ENCODE results near the gene TSSC4. TPM values are rescaled to one million over a fixed set of nuclear protein-coding genes. Genes with fewer than 3 reads are reported as not detected.
"Not testable (repeated sequence)": the region's sequence is repeated elsewhere in the genome, so short reads cannot be mapped to it uniquely, and the experiment has no call there.

TSSC4 gene
- total RNA-seq, 1 experiment from 2014 or later, result 25.3 TPM

DNA sequence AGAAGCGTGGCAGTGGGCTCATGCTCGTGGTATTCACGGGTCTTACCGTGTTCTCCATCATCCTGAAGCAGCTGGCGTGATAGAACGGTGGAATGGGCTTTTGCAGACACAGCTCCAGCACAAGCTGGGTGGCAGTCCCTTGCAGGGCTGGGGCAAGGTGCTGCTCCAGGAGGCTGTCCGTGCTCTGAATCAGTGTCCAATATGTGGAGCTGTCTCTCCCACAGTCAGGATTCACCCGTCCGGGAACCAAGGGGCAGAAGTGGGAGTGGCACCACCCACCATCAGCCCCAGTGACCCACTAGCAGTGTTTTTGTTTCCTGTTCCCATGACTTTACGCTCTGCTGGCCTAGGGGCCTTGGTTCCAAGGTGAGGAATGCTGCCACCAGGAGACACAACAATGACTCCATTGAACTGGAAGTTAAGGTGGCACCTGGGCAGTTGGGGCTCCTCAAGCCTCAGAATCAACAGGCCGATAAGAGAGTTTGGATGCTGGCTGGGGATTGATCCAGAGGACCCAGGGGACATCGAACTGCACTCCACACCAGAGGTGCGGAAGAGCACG, 40.4 kb upstream of the TSSC4 start:
- H3K9me2 ChIP-seq (replicated peaks; ENCODE audit: insufficient read depth, low read length), result no peaks in the 10 kb centered on the region
- H2AFZ ChIP-seq (ENCODE audit: low read length), result no peak overlapping the region
- no peaks in the 10 kb centered on the region for H3K9me3 ChIP-seq (ENCODE audit: low read length)
- no peak overlapping the region for H3K4me3 ChIP-seq (ENCODE audit: low read length)
- no peaks in the 10 kb centered on the region for H3K4me1 ChIP-seq (ENCODE audit: low read length)
- no peaks in the 10 kb centered on the region for H3K27me3 ChIP-seq (ENCODE audit: low read length)
- no peak overlapping the region for H3K4me2 ChIP-seq (ENCODE audit: low read depth, low read length, poor library complexity, severe bottlenecking)
- no peaks in the 10 kb centered on the region for H3K36me3 ChIP-seq (ENCODE audit: insufficient read depth, low read length)
- H3K27ac ChIP-seq (ENCODE audit: low read length), result no peak overlapping the region
- H4K20me1 ChIP-seq (ENCODE audit: insufficient read depth, low read depth, low read length), result peaks cover 3% of the 10 kb centered on the region; the same call in 1 of the 2 replicates
- no peak for DNase-seq
- H3K79me2 ChIP-seq (ENCODE audit: low read length), result no peaks in the 10 kb centered on the region
- no peak overlapping the region for H3K9ac ChIP-seq (ENCODE audit: low read length)

DNA sequence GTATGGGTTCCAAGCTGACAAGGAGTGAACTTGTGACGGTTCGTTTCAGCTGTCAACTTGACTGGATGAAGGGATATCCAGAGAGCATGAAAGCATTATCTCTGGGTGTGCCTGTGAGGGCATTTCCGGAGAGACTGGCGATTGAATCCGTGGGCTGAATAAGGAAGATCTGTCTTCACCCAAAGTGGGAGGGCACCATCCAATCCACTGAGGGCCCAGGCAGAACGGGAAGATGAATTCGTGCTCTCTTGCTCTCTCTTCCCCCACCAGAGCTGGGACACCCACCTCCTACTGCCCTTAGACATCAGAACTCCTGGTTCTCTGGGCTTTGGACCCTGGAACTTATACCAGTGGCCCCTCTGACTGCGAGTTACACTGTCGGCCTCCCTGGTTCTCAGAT, 39.0 kb upstream of the TSSC4 start:
- Histone ChIP-seq H4K20me1 (ENCODE audit: insufficient read depth, low read depth, low read length) (peaks cover 3% of the 10 kb centered on the region; the same call in 1 of the 2 replicates), H3K4me2 (ENCODE audit: low read depth, low read length, poor library complexity, severe bottlenecking) (no peak overlapping the region), H3K27ac (ENCODE audit: low read length) (no peak overlapping the region), H3K4me1 (ENCODE audit: low read length) (no peaks in the 10 kb centered on the region), H3K4me3 (ENCODE audit: low read length) (no peak overlapping the region), H3K36me3 (ENCODE audit: insufficient read depth, low read length) (no peaks in the 10 kb centered on the region), H3K9me2 (replicated peaks; ENCODE audit: insufficient read depth, low read length) (no peaks in the 10 kb centered on the region), H3K79me2 (ENCODE audit: low read length) (no peaks in the 10 kb centered on the region), H2AFZ (ENCODE audit: low read length) (no peak overlapping the region), H3K9ac (ENCODE audit: low read length) (no peak overlapping the region), H3K9me3 (ENCODE audit: low read length) (no peaks in the 10 kb centered on the region), H3K27me3 (ENCODE audit: low read length) (no peaks in the 10 kb centered on the region)
- DNase-seq, result no peak

DNA sequence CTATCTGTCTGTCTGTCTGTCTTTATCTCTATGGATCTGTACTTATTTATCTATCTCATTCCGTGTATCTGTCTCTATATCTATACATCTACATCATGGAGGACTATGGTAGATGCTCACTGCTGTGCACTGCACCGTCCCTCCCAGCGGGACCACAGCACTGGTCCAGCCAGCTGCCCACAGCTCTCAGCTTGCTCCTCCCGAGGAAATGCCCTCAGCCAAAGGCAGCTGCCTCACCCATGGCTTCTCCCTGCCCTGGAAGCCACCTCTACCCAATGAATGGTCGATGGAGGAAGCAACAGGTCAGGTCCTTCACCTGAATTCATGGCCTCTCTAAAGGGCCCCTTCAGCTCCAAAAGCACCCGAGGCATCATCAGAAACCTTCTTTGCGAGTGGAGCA, 38.1 kb upstream of the TSSC4 start:
- no peak overlapping the region for H3K4me3 ChIP-seq (ENCODE audit: low read length)
- H3K27ac ChIP-seq (ENCODE audit: low read length), result no peak overlapping the region
- H3K4me2 ChIP-seq (ENCODE audit: low read depth, low read length, poor library complexity, severe bottlenecking), result no peak overlapping the region
- H3K27me3 ChIP-seq (ENCODE audit: low read length), result no peaks in the 10 kb centered on the region
- no peaks in the 10 kb centered on the region for H3K9me3 ChIP-seq (ENCODE audit: low read length)
- no peak for DNase-seq
- no peak overlapping the region for H3K9ac ChIP-seq (ENCODE audit: low read length)
- H3K9me2 ChIP-seq (replicated peaks; ENCODE audit: insufficient read depth, low read length), result no peaks in the 10 kb centered on the region
- no peaks in the 10 kb centered on the region for H3K79me2 ChIP-seq (ENCODE audit: low read length)
- H3K36me3 ChIP-seq (ENCODE audit: insufficient read depth, low read length), result no peaks in the 10 kb centered on the region
- H3K4me1 ChIP-seq (ENCODE audit: low read length), result no peaks in the 10 kb centered on the region
- H2AFZ ChIP-seq (ENCODE audit: low read length), result no peak overlapping the region
- peaks cover 6% of the 10 kb centered on the region; the same call in 1 of the 2 replicates for H4K20me1 ChIP-seq (ENCODE audit: insufficient read depth, low read depth, low read length)

DNA sequence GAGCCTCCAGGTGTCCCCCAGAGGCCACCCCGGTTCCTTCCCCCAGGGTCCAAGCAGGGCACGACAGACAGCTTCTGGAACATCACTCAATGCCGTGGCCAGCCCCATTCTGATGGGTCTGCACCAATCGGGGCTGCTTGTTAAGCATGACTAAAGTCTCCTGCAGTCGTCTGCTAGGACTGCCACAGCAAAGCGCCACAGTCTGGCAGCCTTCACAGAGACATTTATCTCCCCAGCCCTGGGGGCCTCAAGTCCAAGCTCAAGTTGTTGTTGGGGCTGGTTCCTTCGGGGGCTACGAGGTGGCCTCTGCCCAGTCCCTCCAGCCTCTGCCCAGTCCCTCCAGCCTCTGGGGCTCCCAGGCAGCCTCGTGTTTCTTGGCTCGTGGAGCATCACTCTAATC, 37.4 kb upstream of the TSSC4 start:
- Histone ChIP-seq H3K36me3 (ENCODE audit: insufficient read depth, low read length) (no peaks in the 10 kb centered on the region), H3K9ac (ENCODE audit: low read length) (no peak overlapping the region), H3K4me3 (ENCODE audit: low read length) (no peak overlapping the region), H3K9me2 (replicated peaks; ENCODE audit: insufficient read depth, low read length) (no peaks in the 10 kb centered on the region), H3K4me1 (ENCODE audit: low read length) (no peaks in the 10 kb centered on the region), H3K27ac (ENCODE audit: low read length) (no peak overlapping the region), H4K20me1 (ENCODE audit: insufficient read depth, low read depth, low read length) (peaks cover 6% of the 10 kb centered on the region; the same call in 1 of the 2 replicates), H2AFZ (ENCODE audit: low read length) (no peak overlapping the region), H3K4me2 (ENCODE audit: low read depth, low read length, poor library complexity, severe bottlenecking) (no peak overlapping the region), H3K27me3 (ENCODE audit: low read length) (no peaks in the 10 kb centered on the region), H3K9me3 (ENCODE audit: low read length) (no peaks in the 10 kb centered on the region), H3K79me2 (ENCODE audit: low read length) (no peaks in the 10 kb centered on the region)
- DNase-seq, result no peak

DNA sequence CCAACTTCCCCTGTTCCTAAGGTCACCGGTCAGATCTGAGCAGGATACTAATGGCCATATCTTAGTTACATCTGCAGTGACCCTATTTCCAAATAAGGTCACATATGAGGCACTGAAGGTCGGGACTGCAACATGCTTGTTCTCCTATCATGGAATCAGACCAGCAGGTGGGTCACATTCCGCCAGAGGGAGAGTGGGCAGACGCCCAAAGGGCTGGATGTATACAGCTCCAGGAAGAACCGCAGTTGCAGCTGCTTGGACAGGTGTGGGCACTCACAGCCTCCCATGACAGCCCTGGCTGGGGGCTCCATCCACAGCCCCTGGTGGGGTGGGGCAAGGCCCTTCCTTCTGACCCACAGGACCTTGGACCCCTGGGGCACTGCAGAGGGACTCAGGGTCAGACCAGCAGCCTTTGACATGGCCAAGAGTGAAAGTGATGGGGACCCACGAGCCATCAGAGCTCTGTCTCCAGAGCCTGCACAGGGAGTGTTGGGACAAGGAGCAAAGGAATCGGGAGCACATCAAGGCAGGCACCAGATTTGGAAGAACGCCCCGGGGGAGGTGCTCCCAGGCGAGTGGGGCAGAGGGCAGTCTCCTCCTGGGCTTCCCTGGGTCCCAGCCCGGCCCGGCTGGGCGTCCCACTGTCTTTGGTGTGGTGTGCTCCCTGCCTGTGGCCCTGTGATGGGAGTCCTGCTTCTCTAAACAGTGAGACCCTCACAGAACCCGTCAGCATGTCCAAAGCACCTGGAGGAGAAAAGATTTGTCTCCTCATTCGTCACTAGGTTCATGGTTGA, 36.8 kb upstream of the TSSC4 start:
- DNase-seq, result no peak
- H3K9me2 ChIP-seq (replicated peaks; ENCODE audit: insufficient read depth, low read length), result no peaks in the 10 kb centered on the region
- H2AFZ ChIP-seq (ENCODE audit: low read length), result no peak overlapping the region
- no peaks in the 10 kb centered on the region for H3K9me3 ChIP-seq (ENCODE audit: low read length)
- no peak overlapping the region for H3K4me2 ChIP-seq (ENCODE audit: low read depth, low read length, poor library complexity, severe bottlenecking)
- no peaks in the 10 kb centered on the region for H3K4me1 ChIP-seq (ENCODE audit: low read length)
- no peaks in the 10 kb centered on the region for H3K36me3 ChIP-seq (ENCODE audit: insufficient read depth, low read length)
- H4K20me1 ChIP-seq (ENCODE audit: insufficient read depth, low read depth, low read length), result peaks cover 6% of the 10 kb centered on the region; the same call in 1 of the 2 replicates
- no peak overlapping the region for H3K27ac ChIP-seq (ENCODE audit: low read length)
- no peak overlapping the region for H3K9ac ChIP-seq (ENCODE audit: low read length)
- H3K27me3 ChIP-seq (ENCODE audit: low read length), result no peaks in the 10 kb centered on the region
- no peak overlapping the region for H3K4me3 ChIP-seq (ENCODE audit: low read length)
- H3K79me2 ChIP-seq (ENCODE audit: low read length), result no peaks in the 10 kb centered on the region

DNA sequence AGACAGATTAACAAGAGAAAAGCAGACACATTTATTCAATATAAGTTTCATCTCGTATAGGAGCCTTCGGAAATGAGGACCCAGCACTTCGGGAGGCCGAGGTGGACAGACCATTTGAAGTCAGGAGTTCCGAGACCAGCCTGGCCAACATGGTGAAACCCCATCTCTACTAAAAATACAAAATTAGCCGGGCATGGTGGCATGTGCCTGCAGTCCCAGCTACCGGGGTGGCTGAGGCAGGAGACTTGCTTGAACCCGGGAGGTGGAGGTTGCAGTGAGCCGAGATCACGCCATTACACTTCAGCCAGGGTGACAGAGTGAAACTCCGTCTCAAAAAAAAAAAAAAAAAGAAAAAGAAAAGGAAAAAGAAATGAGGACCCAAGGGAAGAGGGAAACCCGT, 36.2 kb upstream of the TSSC4 start:
- not testable (repeated sequence) for DNase-seq; H3K9me3 ChIP-seq (ENCODE audit: low read length); H2AFZ ChIP-seq (ENCODE audit: low read length); H3K4me2 ChIP-seq (ENCODE audit: low read depth, low read length, poor library complexity, severe bottlenecking); H3K4me3 ChIP-seq (ENCODE audit: low read length); H3K27me3 ChIP-seq (ENCODE audit: low read length); H3K27ac ChIP-seq (ENCODE audit: low read length); H3K36me3 ChIP-seq (ENCODE audit: insufficient read depth, low read length); H3K4me1 ChIP-seq (ENCODE audit: low read length); H3K79me2 ChIP-seq (ENCODE audit: low read length); H3K9me2 ChIP-seq (replicated peaks; ENCODE audit: insufficient read depth, low read length); H3K9ac ChIP-seq (ENCODE audit: low read length); H4K20me1 ChIP-seq (ENCODE audit: insufficient read depth, low read depth, low read length)

DNA sequence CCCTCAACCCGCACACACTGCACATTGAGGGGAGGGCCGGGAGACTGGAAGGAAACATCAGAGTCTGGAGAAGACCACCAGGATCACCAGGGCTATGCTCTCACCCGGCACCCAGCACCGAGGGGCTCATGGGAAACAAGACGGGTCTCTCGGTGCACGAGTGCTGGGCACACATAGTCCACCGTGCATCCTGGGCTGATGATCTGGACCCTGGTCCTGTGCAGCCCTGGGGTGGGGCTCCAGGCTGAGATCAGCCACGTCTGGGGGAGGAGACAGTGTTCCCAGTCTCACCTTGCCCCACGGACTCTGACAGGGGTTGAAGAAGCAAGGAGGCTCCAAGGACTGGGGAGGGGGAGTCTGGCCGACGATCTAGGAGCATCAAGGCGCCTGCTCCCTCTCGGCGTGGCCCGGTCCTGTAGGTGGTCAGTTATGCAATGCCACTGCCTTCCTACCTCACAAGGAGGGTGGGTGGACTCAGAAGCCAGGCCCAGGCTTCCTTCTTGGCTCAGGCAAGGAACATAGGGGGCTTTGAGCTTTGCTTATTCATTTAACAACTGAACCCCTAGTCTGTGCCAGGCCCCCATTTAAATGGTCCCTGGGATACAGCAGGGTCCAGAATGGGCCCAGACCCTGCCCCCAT, 34.9 kb upstream of the TSSC4 start:
- no peaks in the 10 kb centered on the region for H3K9me3 ChIP-seq (ENCODE audit: low read length)
- no peak overlapping the region for H3K27ac ChIP-seq (ENCODE audit: low read length)
- no peak overlapping the region for H3K4me2 ChIP-seq (ENCODE audit: low read depth, low read length, poor library complexity, severe bottlenecking)
- H4K20me1 ChIP-seq (ENCODE audit: insufficient read depth, low read depth, low read length), result peaks cover 6% of the 10 kb centered on the region; the same call in 1 of the 2 replicates
- no peaks in the 10 kb centered on the region for H3K36me3 ChIP-seq (ENCODE audit: insufficient read depth, low read length)
- no peak overlapping the region for H2AFZ ChIP-seq (ENCODE audit: low read length)
- H3K4me3 ChIP-seq (ENCODE audit: low read length), result no peak overlapping the region
- H3K27me3 ChIP-seq (ENCODE audit: low read length), result no peaks in the 10 kb centered on the region
- no peak for DNase-seq
- no peaks in the 10 kb centered on the region for H3K9me2 ChIP-seq (replicated peaks; ENCODE audit: insufficient read depth, low read length)
- H3K9ac ChIP-seq (ENCODE audit: low read length), result no peak overlapping the region
- H3K4me1 ChIP-seq (ENCODE audit: low read length), result no peaks in the 10 kb centered on the region
- no peaks in the 10 kb centered on the region for H3K79me2 ChIP-seq (ENCODE audit: low read length)

DNA sequence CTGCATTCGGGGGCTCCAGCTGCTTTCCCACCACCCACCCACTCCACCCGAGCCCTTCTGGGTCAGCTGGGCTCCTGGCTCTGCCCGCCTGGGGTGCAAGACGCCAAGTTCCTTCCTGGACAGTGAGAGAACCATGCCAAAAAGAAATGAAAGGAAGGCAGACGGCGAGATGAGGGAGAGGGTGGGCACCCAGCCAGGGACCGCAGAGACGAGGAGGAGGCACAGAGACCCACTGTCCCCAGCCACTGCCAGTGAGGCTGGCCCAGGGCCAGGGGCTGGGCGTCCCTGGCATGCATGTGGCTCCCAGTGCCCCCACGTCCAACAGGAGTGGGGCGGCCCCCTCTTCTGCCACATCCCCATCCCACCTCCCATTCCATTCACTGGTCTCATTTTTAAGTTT, 34.3 kb upstream of the TSSC4 start:
- Histone ChIP-seq H3K9ac (ENCODE audit: low read length) (no peak overlapping the region), H3K27ac (ENCODE audit: low read length) (no peak overlapping the region), H3K79me2 (ENCODE audit: low read length) (no peaks in the 10 kb centered on the region), H3K9me3 (ENCODE audit: low read length) (no peaks in the 10 kb centered on the region), H3K36me3 (ENCODE audit: insufficient read depth, low read length) (no peaks in the 10 kb centered on the region), H4K20me1 (ENCODE audit: insufficient read depth, low read depth, low read length) (peaks cover 6% of the 10 kb centered on the region; the same call in 1 of the 2 replicates), H3K4me1 (ENCODE audit: low read length) (no peaks in the 10 kb centered on the region), H3K27me3 (ENCODE audit: low read length) (no peaks in the 10 kb centered on the region), H3K4me3 (ENCODE audit: low read length) (no peak overlapping the region), H3K4me2 (ENCODE audit: low read depth, low read length, poor library complexity, severe bottlenecking) (no peak overlapping the region), H2AFZ (ENCODE audit: low read length) (no peak overlapping the region), H3K9me2 (replicated peaks; ENCODE audit: insufficient read depth, low read length) (no peaks in the 10 kb centered on the region)
- no peak for DNase-seq
